HG03521 (cell line): ENCODE results near the gene FGFR2.

ENCODE experiments used
- ATAC-seq: cut with Tn5 transposase; IDR thresholded peaks from one replicate; pipeline ENCODE4 v1.9.1; 2021; ENCODE audit warnings: mild to moderate bottlenecking, moderate library complexity; ENCODE audit not compliant: unreplicated experiment

Gene FGFR2

GRCh38 chr10:121459622-121460453 is 138.4 kb downstream of the FGFR2 start:
- ATAC-seq: no peak

DNA sequence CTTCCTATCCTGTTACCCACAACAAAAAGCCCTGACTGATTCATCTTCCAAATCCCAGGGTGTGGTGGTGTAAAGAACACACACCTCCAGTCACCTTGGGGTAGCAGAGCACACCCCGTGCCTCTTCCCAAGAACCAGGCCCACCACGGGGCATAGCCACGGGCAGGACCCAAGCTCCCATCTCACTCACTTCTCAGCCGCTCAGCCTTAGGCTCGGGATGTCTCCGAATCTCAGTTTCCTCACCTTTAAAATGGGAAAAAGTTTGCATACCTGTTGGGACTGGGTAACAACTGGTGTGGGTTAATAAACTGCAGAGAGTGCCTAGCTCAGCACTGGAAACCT is 139.0 kb downstream of the FGFR2 start:
- no peak for ATAC-seq

GRCh38 chr10:121457729-121458128 is 140.5 kb downstream of the FGFR2 start:
- ATAC-seq: no peak

DNA sequence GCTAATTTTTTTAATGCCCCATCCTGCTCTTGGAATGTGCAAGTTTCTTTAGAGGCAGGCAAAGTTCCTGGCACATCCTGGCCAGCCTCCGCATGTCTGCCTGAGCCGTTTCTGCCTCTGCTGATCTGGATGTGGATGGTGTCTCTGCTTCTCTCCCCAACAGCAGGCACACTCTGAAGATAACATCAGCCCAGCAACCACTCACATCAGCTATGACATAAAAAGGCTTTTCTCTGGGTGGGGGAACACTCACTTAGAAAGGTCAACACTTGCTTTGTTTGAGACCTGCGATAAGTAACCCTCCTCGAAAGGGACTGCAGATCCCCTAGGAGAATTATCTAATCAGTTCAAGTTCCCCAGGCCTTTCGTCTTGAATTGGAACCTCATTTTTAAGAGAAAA is 142.9 kb downstream of the FGFR2 start:
- ATAC-seq: no peak

GRCh38 chr10:121454781-121455180 is 143.5 kb downstream of the FGFR2 start:
- no peak for ATAC-seq

GRCh38 chr10:121453160-121453559 is 145.1 kb downstream of the FGFR2 start:
- no peak for ATAC-seq

GRCh38 chr10:121452581-121452980 is 145.7 kb downstream of the FGFR2 start:
- no peak for ATAC-seq

DNA sequence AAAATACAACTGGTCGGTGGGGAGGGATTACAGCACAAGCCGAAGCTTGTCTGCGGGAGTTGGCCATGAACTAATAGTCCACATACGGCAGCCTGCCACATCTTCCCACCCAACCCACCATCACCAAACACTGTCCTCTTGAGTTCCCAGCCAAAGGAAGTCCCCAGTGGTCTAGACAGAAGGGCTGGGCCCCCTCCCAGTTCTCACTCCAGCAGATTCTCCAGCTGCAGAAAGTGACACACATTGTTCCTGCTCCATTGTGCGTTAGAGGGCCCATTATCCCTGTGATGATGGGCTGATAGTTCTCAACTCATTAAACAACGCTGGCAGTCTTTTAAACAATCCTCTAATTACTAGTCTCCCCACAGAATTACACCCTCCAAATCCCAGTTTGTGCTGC is 148.0 kb downstream of the FGFR2 start:
- no peak for ATAC-seq

DNA sequence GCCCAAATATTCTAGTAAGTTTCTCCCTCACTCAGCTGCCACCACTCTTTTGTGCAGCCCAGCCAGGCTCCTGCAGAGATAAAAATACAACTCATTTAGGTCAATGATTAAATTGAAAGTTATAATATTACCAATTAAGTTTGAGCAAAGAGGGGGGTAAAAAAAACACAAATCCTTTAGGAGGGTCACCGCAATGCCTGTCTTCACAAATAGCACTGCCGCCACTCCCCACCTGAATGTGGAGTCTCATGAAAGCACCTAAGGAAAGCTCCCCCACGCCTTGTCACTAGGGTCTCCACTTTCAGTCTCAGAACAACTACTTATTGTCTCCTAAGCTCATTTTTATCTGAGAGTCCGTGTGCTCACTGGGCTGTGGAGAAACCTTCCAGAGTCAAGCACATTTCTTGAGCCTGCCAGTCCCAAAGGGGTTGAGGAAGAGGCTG is 148.7 kb downstream of the FGFR2 start:
- ATAC-seq: peak; percentile 3

DNA sequence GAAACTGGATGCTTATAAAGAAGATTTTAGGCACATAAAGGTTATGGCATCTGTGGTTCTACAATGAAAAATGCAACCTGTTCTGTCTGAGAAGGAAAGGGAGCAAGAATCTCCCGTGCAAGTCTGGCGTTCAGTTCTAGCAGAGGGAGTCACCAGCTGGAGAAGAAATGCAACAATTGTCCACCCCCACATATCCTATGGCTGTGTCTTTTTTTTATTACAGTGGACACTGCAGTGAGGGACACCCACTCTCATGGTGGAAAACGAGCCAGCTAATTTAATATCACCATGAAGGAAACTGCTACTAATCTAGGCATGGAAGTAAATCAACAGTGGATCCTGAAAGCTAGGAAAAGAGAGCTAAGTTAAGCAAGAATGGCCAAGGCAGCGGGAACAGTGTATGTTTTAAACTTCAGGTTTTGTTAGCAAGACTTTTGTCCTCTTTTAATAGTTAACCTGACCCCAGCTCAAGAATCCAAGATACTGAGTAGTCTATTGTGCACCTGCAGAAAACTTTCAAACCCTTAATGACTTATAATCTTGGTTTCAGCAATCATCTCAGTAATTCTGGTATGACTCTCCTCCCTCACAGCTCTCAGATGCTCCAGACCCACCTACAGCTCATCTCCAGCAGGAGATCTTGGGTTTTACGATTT is 149.3 kb downstream of the FGFR2 start:
- ATAC-seq: peak; percentile 95

GRCh38 chr10:121444520-121445165 is 153.6 kb downstream of the FGFR2 start:
- no peak for ATAC-seq

- no peak for ATAC-seq
Observed at GRCh38 chr10:121442086-121442935, 155.9 kb downstream of the FGFR2 start.

DNA sequence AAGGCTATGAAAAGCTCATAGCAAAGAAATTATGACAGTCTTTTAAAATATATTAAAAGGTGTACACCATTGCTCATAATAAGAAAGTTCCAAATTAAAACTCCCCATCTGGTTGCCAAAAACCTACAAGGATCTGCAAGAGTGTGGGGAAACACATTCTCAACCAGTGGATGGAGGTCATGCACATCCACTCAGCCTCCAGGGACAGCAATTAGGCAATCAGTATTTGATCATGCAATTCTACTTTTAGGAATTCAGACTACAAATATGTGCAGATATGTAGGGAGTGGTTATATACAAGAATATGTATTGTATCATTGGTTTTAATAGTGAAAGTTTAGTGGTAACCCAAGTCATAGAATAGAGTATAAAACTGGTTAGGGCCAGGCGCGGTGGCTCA is 157.8 kb downstream of the FGFR2 start:
- ATAC-seq: no peak

GRCh38 chr10:121438333-121438732 is 159.9 kb downstream of the FGFR2 start:
- no peak for ATAC-seq

- no peak for ATAC-seq
Observed at GRCh38 chr10:121437596-121437995, 160.6 kb downstream of the FGFR2 start.

GRCh38 chr10:121436630-121437341 is 161.5 kb downstream of the FGFR2 start:
- ATAC-seq: no peak

- no peak for ATAC-seq
Observed at GRCh38 chr10:121436281-121436629, 162.0 kb downstream of the FGFR2 start.

GRCh38 chr10:121435099-121435875 is 163.0 kb downstream of the FGFR2 start:
- no peak for ATAC-seq

DNA sequence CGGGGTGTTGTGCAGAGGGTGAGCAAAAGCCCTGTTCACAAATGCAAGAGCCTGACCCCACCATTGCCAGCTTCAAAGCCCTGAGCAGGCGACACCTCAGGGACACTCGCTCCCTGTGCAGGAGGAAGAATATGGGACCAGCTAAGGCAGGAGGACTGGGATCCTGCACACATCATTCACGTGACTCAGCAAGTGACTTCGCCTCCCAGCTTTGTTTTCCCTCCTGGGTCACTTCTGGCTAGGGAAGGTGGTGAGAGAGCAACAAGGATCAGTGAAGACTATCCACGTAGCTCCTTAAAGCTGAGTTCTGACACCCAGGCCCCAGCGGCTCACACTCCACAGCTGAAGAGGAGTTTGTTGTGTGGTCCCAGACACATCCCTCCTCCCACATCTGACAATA is 164.3 kb downstream of the FGFR2 start:
- no peak for ATAC-seq

GRCh38 chr10:121428867-121429266 is 169.4 kb downstream of the FGFR2 start:
- ATAC-seq: no peak
